AG08395 (cell line): Measurements from ENCODE around the gene CCDC90B.

ENCODE experiments used
- DNase-seq: peaks from one replicate; pipeline ENCODE4 v3.0.0; 2012; ENCODE audit warnings: mixed read lengths, low spot score

The CCDC90B gene

GRCh38 chr11:83235825-83236224 is 50.3 kb downstream of the CCDC90B start:
- no peak for DNase-seq

- no peak for DNase-seq
These were observed 62.7 kb downstream of the CCDC90B start for GRCh38 chr11:83223457-83223856.

- no peak for DNase-seq
These were observed 63.7 kb downstream of the CCDC90B start for GRCh38 chr11:83222499-83222898.

GRCh38 chr11:83221694-83222093 is 64.5 kb downstream of the CCDC90B start:
- no peak for DNase-seq

- no peak for DNase-seq
These were observed 65.9 kb downstream of the CCDC90B start for GRCh38 chr11:83220260-83220659.

GRCh38 chr11:83219095-83219494 is 67.1 kb downstream of the CCDC90B start:
- DNase-seq, result no peak
